HepG2 (cell line): ENCODE results near the gene ESR1. TPM values are rescaled to one million over a fixed set of nuclear protein-coding genes. Genes with fewer than 3 reads are reported as not detected.

Experiments used
- ATAC-seq: fragments of 200-7000 bp; cut with Tn5 transposase; 3 replicates; pipeline ENCODE4 v1.9.1; 2020; ENCODE audit warnings: mild to moderate bottlenecking, moderate library complexity
- BruUV-seq: library from RNA; stranded (reverse); fragments of 400-500 nt; replicated peaks from 2 replicates; lab custom pipeline; 2021; lab: Mats Ljungman, UMichigan
- CTCF ChIA-PET: fragments of 300-600 bp; formaldehyde crosslinking; extraction: SDS; loops from one replicate; lab custom pipeline; 2021; ENCODE audit warnings: low total read pairs, inconsistent platforms, low intra/inter-chr PET ratio; lab: Yijun Ruan, JAX
- POLR2A ChIA-PET: fragments of 350-600 bp; sonication (Branson Sonifier 250); formaldehyde crosslinking; loops from one replicate; lab custom pipeline; 2020; ENCODE audit warnings: antibody characterized with exemption, inconsistent platforms; lab: Yijun Ruan, JAX
- DNase-seq: peaks from one replicate; pipeline ENCODE4 v3.0.0-alpha.2; 2015; ENCODE audit warnings: low spot score
- FAIRE-seq: peaks from 3 replicates; lab custom pipeline; 2011; peaks lifted over from hg19 to GRCh38; lab: Jason Lieb, UNC
- H2AFZ ChIP-seq: one replicate; pipeline ENCODE4 v1.6.1; 2011; ENCODE audit warnings: low read length, inconsistent platforms
- H3K27ac ChIP-seq: fragments of 300-600 bp; 3 replicates; pipeline ENCODE4 v1.8.0; 2011; ENCODE audit warnings: mixed run types, mild to moderate bottlenecking, mixed read lengths, low read length, inconsistent platforms; ENCODE audit not compliant: insufficient read depth; ENCODE audit errors: extremely low read length
- H3K27me3 ChIP-seq, 2 experiments: fragments of 200-600 bp in 1 of 2; 2 replicates in 1 of 2; 3 replicates in 1 of 2; pipeline versions ENCODE4 v1.6.0 to v1.8.0; 2011; ENCODE audit warnings: low read length in 2 of 2, mild to moderate bottlenecking in 2 of 2, moderate library complexity in 2 of 2, inconsistent platforms in 1 of 2; ENCODE audit not compliant: insufficient read depth in 2 of 2, control insufficient read depth in 1 of 2
- H3K36me3 ChIP-seq, 2 experiments: fragments of 200-600 bp in 1 of 2; replicated peaks in 1 of 2; 2 replicates in 1 of 2; 3 replicates in 1 of 2; pipeline versions ENCODE4 v1.5.1 to v1.8.0; 2011; ENCODE audit warnings: low read length in 2 of 2, inconsistent platforms in 1 of 2; ENCODE audit not compliant: insufficient read depth in 2 of 2, control insufficient read depth in 1 of 2
- H3K4me1 ChIP-seq: 2 replicates; pipeline ENCODE4 v1.5.1; 2012; ENCODE audit warnings: low read length, inconsistent platforms; ENCODE audit not compliant: insufficient read depth
- H3K4me2 ChIP-seq: 2 replicates; pipeline ENCODE4 v1.6.0; 2011; ENCODE audit warnings: low read depth, low read length, inconsistent platforms
- H3K4me3 ChIP-seq, 3 experiments: fragments of 200-600 bp in 1 of 3; sonication (generic), shearing (Covaris generic) in 1 of 3; replicated peaks in 1 of 3; 2 replicates each; pipeline ENCODE4 v1.5.1; 2011 to 2016; ENCODE audit warnings: low read length in 3 of 3, inconsistent platforms in 2 of 3, low read depth in 2 of 3, mild to moderate bottlenecking in 2 of 3, control low read depth in 1 of 3, mixed read lengths in 1 of 3; ENCODE audit not compliant: insufficient read depth in 1 of 3
- H3K79me2 ChIP-seq: one replicate; pipeline ENCODE4 v1.6.1; 2011; ENCODE audit warnings: low read length, inconsistent platforms; ENCODE audit not compliant: insufficient read depth
- H3K9ac ChIP-seq: 2 replicates; pipeline ENCODE4 v1.6.0; 2011; ENCODE audit warnings: mild to moderate bottlenecking, low read depth, low read length, inconsistent platforms; ENCODE audit not compliant: insufficient read depth
- H3K9me3 ChIP-seq: 2 replicates; pipeline ENCODE4 v1.5.1; 2012; ENCODE audit warnings: mild to moderate bottlenecking, low read length
- H4K20me1 ChIP-seq: 2 replicates; pipeline ENCODE4 v1.6.0; 2011; ENCODE audit warnings: inconsistent platforms, mild to moderate bottlenecking, low read length, moderate library complexity; ENCODE audit not compliant: insufficient read depth
- CEBPZ ChIP-seq: IDR thresholded peaks from 2 replicates; pipeline ENCODE4 v1.6.1; 2012; ENCODE audit warnings: low read length, improper control_type of control experiment
- DR1 ChIP-seq: sonication (generic); formaldehyde crosslinking; IDR thresholded peaks from 2 replicates; pipeline ENCODE4 v1.8.0; 2021; ENCODE audit warnings: mild to moderate bottlenecking, missing genetic modification reagents, inconsistent platforms
- NCOA2 ChIP-seq: sonication (generic); formaldehyde crosslinking; IDR thresholded peaks from 2 replicates; pipeline ENCODE4 v1.8.0; 2022; ENCODE audit warnings: inconsistent platforms
- NCOA5 ChIP-seq: sonication (generic); formaldehyde crosslinking; IDR thresholded peaks from 2 replicates; pipeline ENCODE4 v1.4.0; 2020; ENCODE audit warnings: missing genetic modification reagents
- NFIC ChIP-seq: IDR thresholded peaks from 2 replicates; pipeline ENCODE4 v1.6.1; 2012; ENCODE audit warnings: mild to moderate bottlenecking, low read length, inconsistent platforms
- NR2C2 ChIP-seq: sonication (generic); formaldehyde crosslinking; IDR thresholded peaks from 2 replicates; pipeline ENCODE4 v1.4.0; 2020; ENCODE audit warnings: missing genetic modification reagents, mild to moderate bottlenecking, moderate library complexity, borderline replicate concordance
- RFX5 ChIP-seq: IDR thresholded peaks from 2 replicates; pipeline ENCODE4 v1.6.1; 2011; ENCODE audit warnings: low read depth, low read length, improper control_type of control experiment
- TARDBP ChIP-seq: sonication (generic); formaldehyde crosslinking; IDR thresholded peaks from 2 replicates; pipeline ENCODE4 v1.8.0; 2022; ENCODE audit warnings: mild to moderate bottlenecking, missing genetic modification reagents
- TGIF2 ChIP-seq: IDR thresholded peaks from 2 replicates; pipeline ENCODE4 v1.6.1; 2016; ENCODE audit warnings: control low read depth, missing compliant biosample characterization
- ZNF138 ChIP-seq: sonication (generic); formaldehyde crosslinking; IDR thresholded peaks from 2 replicates; pipeline ENCODE4 v1.5.0; 2020; ENCODE audit warnings: mild to moderate bottlenecking, low read depth, missing genetic modification reagents
- ZNF614 ChIP-seq: IDR thresholded peaks from 2 replicates; pipeline ENCODE4 v1.6.1; 2018; ENCODE audit warnings: missing biosample characterization, missing genetic modification reagents, inconsistent platforms, borderline replicate concordance
- WGBS: methylation state at CpG from one replicate; pipeline ENCODE4 v1.1.6; 2017; ENCODE audit warnings: low lambda C conversion rate; 5-methylcytosine and 5-hydroxymethylcytosine counted together
- in situ Hi-C: cut with HindIII; loops from 2 replicates; pipeline ENCODE4 v1.10.0; 2017; ENCODE audit warnings: low pct_unique_long_range_greater_than_20kb; ENCODE audit not compliant: extremely low pct_ligation_motif_present
- intact Hi-C: fragments of 100-400 bp; cut with micrococcal nuclease; formaldehyde crosslinking; loops from one replicate; pipeline ENCODE4 v1.10.0; 2022; ENCODE audit not compliant: unreplicated experiment
- polyA plus RNA-seq, 8 experiments: library from polyadenylated mRNA; depleted of rRNA in 3 of 8; stranded (reverse) in 7 of 8; unstranded in 1 of 8; fragments of >200 nt; fragmentation: Illumina TruSeq in 4 of 8; extraction: Trizol in 4 of 8; gene quantifications; 2 replicates each; pipeline versions ENCODE4 v1.2.1 to v1.2.3, GENCODE V29; 2011 to 2016; ENCODE audit warnings: low read depth in 4 of 8, missing spikeins in 1 of 8, mixed read lengths in 1 of 8; ENCODE audit not compliant: insufficient read depth in 1 of 8
- total RNA-seq, 5 experiments: library from RNA; depleted of rRNA; stranded (reverse); fragments of >200 nt; fragmentation: Illumina TruSeq; extraction: Trizol; gene quantifications; 2 replicates each; pipeline ENCODE4 v1.2.3, GENCODE V29; 2016; ENCODE audit warnings: low read depth in 1 of 5
- TF ChIP-seq, protein P1 (sequence below): fragments of 450-650 bp; IDR thresholded peaks from 2 replicates; pipeline ENCODE4 v1.6.1; 2017; ENCODE audit warnings: mild to moderate bottlenecking
- TF ChIP-seq, protein P2 (sequence below): IDR thresholded peaks from 2 replicates; pipeline ENCODE4 v1.6.1; 2016; ENCODE audit warnings: mild to moderate bottlenecking, missing biosample characterization, missing genetic modification reagents

ESR1 gene
- total and polyA plus RNA-seq, 2 of the 13 experiments (the other 11 are each of a cell fraction or from before 2014, with no cell fraction given): not detected

DNA sequence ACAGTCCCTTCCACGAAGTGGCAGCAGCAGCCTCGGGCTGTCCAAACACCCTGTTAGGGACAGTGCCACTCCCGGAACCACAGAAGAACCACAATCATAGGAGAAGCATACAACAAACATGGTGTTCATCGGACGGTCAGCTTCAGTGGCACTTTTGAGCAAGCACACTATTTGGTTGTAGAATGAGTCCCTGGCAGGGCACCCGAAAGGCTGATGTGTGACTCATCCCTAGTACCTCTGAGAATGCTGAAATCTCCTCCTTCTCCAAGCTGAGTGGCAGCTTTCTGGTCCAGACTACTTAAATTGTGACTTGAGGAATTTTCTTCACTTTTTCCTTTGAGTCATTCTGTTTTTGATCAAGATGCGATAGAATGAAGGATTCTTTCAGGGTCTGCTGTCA, 282.5 kb downstream of the ESR1 start (continued):
- TF ChIP-seq CEBPZ: no peak
- TF ChIP-seq NCOA5 (CRISPR knock-in tag): no peak
- TF ChIP-seq, protein P1, sequence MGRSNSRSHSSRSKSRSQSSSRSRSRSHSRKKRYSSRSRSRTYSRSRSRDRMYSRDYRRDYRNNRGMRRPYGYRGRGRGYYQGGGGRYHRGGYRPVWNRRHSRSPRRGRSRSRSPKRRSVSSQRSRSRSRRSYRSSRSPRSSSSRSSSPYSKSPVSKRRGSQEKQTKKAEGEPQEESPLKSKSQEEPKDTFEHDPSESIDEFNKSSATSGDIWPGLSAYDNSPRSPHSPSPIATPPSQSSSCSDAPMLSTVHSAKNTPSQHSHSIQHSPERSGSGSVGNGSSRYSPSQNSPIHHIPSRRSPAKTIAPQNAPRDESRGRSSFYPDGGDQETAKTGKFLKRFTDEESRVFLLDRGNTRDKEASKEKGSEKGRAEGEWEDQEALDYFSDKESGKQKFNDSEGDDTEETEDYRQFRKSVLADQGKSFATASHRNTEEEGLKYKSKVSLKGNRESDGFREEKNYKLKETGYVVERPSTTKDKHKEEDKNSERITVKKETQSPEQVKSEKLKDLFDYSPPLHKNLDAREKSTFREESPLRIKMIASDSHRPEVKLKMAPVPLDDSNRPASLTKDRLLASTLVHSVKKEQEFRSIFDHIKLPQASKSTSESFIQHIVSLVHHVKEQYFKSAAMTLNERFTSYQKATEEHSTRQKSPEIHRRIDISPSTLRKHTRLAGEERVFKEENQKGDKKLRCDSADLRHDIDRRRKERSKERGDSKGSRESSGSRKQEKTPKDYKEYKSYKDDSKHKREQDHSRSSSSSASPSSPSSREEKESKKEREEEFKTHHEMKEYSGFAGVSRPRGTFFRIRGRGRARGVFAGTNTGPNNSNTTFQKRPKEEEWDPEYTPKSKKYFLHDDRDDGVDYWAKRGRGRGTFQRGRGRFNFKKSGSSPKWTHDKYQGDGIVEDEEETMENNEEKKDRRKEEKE: no peak
- TF ChIP-seq DR1 (CRISPR knock-in tag): no peak

GRCh38 chr6:152091201-152091600, 283.7 kb downstream of the ESR1 start:
- no peak for ATAC-seq
- H3K4me3 ChIP-seq: no peak overlapping the region
- 19% methylated on average over 2 of the region's 2 CpGs for WGBS
- no peak overlapping the region for H3K27ac ChIP-seq
- no peaks in the 10 kb centered on the region for H3K9me3 ChIP-seq
- no TSS peak for BruUV-seq
- no peak overlapping the region for H3K9ac ChIP-seq
- no peak for FAIRE-seq
- no peak overlapping the region for H3K4me2 ChIP-seq
- H3K79me2 ChIP-seq: no peaks in the 10 kb centered on the region
- H3K4me1 ChIP-seq: no peaks in the 10 kb centered on the region
- H4K20me1 ChIP-seq: no peaks in the 10 kb centered on the region
- no peak overlapping the region for H2AFZ ChIP-seq
- no peak for DNase-seq
- no peak for TF ChIP-seq NFIC
- TF ChIP-seq RFX5: no peak
- TF ChIP-seq TARDBP (CRISPR knock-in tag): no peak
- no peak for TF ChIP-seq ZNF138
- TF ChIP-seq NCOA2 (CRISPR knock-in tag): no peak
- TF ChIP-seq NR2C2 (CRISPR knock-in tag): no peak
- TF ChIP-seq, protein P2, sequence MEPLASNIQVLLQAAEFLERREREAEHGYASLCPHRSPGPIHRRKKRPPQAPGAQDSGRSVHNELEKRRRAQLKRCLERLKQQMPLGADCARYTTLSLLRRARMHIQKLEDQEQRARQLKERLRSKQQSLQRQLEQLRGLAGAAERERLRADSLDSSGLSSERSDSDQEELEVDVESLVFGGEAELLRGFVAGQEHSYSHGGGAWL: no peak
- TF ChIP-seq TGIF2 (CRISPR knock-in tag): no peak
- no peak for TF ChIP-seq ZNF614
- ChIA-PET CTCF (no interaction called here), POLR2A (no interaction called here)
- no peaks in the 10 kb centered on the region for H3K36me3 ChIP-seq
- in situ Hi-C loops (no loop called here), intact Hi-C loops (no loop called here)
- H3K27me3 ChIP-seq: peaks cover 0 to 6% of the 10 kb centered on the region in 2 experiments; a peak in 4 of 5 replicates
